T47D (cell line): ENCODE data around the gene RAP1GAP2.
A peak's percentile ranks its signal among the peaks of the same experiment; 100 is the strongest.

Experiments used
- DNase-seq, 2 experiments: peaks; one replicate each; pipeline versions ENCODE4 v3.0.0 to v3.0.0-alpha.2; 2011 to 2012; ENCODE audit warnings: low read depth in 1 of 2, low spot score in 1 of 2
- JUND ChIP-seq: IDR thresholded peaks from 2 replicates; pipeline ENCODE4 v1.6.1; 2012; ENCODE audit warnings: low read depth
- in situ Hi-C: cut with HindIII; loops from 2 replicates; pipeline ENCODE4 v1.10.0; 2016; ENCODE audit warnings: low sequenced_read_pairs, low pct_unique_long_range_greater_than_20kb

The RAP1GAP2 gene

DNA sequence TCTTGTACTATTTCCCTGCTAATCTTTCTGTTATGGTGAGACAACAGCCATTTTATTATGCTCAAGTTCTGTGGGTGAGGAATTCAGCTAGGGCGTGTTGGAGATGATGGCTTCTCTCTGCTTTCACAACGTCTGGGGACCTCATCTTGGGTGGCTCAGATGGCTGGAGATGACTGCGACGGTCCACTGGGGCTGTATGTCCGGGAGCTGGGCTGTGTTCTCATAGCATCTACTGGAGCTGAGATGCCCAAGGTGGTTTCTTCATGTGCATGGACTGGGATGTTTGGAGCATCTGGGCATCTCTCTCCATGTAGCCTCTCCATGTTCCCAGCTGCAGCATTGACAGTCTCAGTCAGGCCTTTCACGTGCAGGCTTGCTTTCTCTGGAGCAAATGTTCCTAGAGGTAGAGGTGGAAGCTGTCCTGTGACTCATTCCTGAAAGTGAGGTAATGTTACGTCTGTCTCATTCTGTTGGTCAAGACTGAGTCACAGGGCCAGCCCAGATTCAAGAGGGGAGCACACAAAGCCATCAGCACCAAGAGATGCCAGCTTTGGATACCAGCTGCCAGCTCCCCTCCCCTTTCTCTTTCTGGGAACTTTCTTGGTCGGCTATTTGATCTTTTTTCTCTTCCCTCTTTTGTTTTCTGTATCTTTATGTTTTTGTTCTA, 96.2 kb downstream of the RAP1GAP2 start:
- in situ Hi-C loops = no loop called here
- no peak for TF ChIP-seq JUND
- DNase-seq = peak; percentile 18 to 27

DNA sequence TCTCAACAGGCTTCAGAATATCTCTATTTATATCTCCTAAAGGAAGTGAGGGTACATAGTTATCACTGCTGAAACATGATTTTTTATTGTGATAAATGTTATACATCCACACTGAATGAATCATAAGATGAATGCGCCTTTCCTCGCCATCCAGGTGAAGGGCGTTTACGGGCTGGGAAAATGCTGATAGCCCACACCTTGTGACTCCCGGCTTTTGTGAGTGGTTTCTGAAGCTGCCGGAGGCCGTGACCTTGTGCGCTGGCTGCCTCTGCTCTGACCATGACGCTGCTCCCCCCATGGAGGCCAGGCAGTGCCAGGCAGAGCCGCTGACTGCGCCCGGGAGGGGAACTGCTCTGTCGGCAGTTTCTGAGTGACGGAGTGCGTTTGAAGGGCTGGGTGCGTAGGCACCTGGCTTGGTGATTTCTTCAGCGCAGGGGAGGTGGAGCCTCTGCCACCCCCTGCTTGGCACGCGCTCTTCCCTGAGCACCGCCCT, 97.2 kb downstream of the RAP1GAP2 start:
- no peak for TF ChIP-seq JUND
- in situ Hi-C loops = no loop called here
- no peak for DNase-seq

DNA sequence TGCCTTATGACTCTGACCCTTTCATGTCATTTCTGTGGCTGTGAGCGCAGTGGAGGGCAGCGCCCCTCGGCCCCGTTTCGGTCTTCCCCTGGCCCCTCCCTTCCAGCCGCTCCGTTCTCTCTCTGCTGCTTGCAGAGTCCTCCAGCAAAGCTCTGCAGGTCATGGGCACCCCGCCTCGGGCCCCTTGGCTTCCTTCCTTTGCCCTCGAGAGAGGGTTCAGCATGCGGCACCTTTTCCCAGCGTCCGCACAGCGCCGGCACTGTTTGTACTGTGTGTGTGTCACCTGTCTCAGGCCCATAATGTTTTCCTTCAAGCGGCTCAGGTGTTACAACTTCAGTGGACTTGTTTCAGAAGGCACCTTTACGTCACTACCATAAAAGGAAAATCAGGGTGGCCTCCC, 98.5 kb downstream of the RAP1GAP2 start:
- no peak for TF ChIP-seq JUND
- in situ Hi-C loops = no loop called here
- DNase-seq = no peak

DNA sequence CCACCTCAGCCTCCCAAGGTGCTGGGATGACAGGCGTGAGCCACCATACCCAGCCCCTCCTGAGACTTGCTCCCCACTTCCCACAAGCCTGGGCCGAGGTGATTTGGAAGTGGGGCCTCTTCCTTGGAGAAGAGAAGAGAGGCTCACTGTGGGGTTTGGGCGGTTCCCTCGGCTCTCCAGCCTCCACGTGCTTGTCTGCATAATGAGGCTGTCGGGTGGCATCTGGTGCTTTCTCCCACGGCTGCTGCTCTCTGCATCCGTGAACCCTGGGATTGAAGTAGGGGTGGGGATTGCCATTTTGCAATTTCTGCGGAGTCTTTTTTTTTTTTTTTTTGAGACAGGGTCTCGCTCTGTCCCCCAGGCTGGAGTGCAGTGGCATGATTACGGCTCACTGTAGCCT, 101.4 kb downstream of the RAP1GAP2 start:
- no peak for DNase-seq
- in situ Hi-C loops = no loop called here
- no peak for TF ChIP-seq JUND

DNA sequence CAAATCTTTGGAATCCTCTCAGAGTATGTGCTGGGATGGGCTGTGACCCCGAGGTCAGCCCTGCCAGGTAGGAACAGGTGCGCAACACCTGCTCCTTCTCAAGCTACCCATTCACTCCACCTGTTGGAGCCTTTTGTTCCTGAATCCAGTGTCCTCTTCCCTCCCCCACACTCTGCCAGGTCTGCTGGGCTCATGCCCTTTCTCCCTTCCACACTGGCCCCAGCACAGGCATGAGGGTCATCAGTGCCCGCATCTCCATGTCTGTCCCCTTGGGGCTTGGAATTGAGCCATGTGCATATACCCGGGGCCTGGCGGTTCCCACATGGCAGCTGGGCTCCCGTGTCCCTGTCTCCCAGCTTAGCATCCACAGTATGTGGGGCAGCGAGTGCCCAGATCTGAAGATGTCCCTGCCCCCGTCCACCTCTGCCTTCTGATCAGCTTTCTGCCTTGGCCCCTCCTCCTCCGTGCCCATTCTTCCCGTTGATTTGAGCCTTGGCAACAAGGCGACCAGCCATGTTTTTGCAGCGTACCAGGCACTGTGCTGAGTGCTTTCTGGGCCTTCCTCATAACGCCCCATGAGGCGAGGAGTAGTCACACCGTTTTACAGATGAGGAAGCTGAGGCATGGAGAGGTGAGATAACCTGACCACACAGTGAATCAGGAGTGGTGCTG, 102.2 kb downstream of the RAP1GAP2 start:
- no peak for DNase-seq
- in situ Hi-C loops = no loop called here
- no peak for TF ChIP-seq JUND

DNA sequence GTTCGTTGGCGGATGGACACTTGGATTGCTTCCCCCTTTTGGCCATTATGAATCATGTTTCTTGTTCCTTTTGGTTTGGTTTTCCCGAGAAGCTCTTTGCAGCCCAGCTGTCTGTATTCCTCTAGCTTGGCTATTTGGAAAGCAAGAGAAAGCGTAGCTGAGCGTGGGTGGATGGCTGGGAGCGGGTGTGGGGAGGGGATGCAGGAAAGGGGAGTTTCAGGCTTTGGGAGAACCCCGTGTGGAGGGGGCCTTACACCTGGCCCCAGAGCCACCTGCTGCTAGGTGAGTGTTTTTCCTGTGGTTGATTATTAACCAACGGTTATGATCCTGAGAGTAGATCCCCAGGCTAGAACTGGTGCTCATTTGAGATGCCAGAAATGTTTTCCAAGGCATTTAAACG, 103.7 kb downstream of the RAP1GAP2 start:
- in situ Hi-C loops = no loop called here
- no peak for TF ChIP-seq JUND
- DNase-seq = no peak

DNA sequence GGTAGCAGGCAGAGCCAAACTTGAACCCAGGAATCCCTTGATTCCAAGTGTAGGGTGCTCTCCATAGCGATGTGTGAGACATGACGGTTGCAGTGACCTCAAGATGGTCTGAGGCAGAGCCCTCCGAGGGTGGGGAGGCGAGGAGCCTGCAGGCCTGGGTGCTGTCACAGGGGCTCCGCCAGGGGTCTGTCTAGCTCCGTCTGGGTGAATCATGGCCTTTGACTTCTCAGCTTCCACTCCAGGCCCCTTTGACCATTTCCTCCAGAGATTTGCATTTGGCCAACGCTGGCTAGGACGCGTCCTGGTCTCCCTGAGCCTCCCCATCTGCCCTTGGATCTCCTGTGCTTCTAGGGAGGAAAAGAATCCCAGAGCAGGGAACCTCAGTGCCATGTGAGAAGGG, 104.6 kb downstream of the RAP1GAP2 start:
- in situ Hi-C loops = no loop called here

DNA sequence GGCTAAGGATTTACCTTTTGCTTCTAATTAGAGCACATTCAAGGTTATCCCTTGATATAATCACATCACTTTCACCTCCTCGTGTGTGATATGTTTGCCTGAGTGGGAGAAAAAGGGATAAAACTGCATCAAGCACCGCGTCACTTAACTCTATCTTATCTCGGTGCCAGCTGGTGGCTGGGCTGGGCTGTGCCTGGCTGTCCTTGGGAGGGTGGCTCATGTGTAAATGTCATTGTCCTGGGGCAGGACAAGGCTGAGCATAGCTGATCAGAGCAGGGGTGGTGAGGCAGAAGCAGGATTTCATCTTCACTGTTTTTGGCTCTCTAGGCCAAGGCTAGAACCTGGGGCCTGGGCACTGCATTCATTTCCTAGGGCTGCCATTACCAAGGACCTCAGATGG, 105.3 kb downstream of the RAP1GAP2 start:
- DNase-seq = no peak
- in situ Hi-C loops = no loop called here
- TF ChIP-seq JUND = no peak

More for the DNA sequence above, 104.6 kb downstream of the RAP1GAP2 start:
- no peak for DNase-seq
- no peak for TF ChIP-seq JUND

DNA sequence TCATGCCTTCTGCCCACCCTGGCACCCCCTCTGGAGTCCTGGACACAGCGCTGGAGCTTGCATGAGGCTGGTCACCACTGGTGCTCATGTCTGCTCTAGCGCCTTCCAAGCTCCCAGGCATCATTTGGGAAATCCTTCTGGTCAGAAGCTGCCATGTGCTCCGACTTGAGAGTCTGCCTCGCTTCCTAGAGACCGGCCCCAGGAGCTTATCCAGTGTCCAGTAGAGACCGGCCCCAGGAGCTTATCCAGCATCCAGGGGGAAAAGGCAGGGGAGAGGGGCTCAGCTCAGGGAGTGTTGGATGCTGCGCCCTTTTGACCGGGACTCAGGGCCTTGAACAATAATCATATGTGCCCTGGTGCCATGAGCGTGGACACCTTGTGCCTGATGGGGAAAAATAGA, 106.3 kb downstream of the RAP1GAP2 start:
- no peak for TF ChIP-seq JUND
- DNase-seq = no peak
- in situ Hi-C loops = no loop called here

DNA sequence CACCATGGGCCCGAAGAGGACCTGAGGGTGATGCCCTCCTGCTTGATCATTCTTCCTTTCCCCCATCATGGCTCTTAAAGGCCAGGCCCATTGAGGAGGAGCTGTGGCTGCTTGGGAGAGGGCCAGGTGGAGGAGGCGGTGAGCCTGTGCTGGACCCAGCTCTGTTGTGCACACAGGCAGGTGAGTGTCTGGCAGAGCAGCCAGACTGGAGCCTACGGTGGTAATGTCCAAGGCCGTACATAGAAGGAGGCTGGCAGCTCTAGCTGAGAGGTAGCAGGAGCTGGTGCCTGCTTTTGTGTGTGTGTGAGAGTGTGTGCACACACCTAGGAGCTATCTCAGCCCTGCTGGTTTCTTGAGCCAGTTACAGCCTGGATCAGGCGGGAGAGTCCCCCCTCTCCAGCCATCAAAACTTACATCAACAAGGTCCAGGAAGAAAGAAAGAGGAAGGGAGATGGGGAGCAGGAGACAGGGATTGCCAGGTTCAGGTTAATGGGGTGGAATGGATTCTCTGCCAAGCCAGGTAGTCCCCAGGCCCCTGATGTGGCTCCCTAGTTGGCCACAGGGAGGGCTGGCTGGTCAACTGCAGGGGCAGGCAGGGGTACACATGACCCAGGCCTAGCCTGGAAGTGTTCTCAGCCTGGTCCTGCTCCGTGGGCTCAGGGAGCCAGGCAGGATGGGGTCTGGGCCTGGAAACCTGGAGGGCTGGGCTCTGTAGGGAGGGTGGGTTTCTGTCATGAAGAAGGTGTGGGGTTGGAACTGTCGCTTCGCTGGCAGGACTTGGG, 107.1 kb downstream of the RAP1GAP2 start:
- in situ Hi-C loops = no loop called here
- no peak for TF ChIP-seq JUND
- no peak for DNase-seq

DNA sequence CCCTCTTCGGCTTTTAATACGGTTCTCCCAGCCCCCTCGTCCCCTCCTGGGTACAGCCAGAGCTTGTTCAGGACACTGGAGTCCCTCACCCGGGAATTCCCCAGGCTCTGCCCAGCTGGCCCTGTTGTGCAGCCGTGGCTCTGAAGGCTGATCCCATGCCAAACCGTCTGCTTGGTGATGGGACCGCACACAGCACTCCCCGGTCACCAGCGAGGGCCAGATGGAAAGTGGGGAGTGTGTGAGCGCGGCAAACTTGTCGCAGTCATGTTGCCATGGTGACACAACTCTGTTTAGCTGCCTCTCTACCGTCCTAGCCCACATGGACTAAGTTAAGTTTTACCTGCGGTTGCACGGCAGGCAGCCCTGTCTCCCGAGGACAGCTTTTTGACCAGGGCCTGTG, 107.9 kb downstream of the RAP1GAP2 start:
- in situ Hi-C loops = no loop called here
- no peak for TF ChIP-seq JUND
- DNase-seq = no peak

DNA sequence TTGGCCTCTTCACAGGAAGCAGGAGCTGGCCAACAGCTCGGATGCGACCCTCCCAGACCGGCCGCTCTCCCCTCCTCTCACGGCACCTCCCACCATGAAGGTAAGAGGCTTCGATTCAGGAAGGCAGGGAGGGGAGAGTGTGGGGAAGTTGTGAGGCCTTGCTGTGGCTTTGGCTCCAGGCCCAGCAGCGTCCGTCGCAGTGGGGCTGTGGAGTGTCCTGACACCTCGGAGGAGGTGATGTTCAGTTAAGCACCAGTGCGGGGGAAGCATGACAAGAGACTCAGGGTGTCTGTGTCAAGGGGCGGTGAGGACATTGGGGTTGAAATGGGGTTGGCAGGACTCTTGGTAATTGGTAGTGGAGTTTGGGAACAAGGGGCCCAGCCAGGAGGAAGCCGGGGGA, 109.0 kb downstream of the RAP1GAP2 start:
- in situ Hi-C loops = no loop called here
- no peak for DNase-seq
- no peak for TF ChIP-seq JUND
